Colonic mucosa (tissue), 4 donors: Measurements from ENCODE around the gene MFSD1. TPM values are rescaled to one million over a fixed set of nuclear protein-coding genes. Genes with fewer than 3 reads are reported as not detected.
A peak's percentile ranks its signal among the peaks of the same experiment; 100 is the strongest.

Source experiments
- DNase-seq: peaks from one replicate; pipeline ENCODE4 v3.0.0-alpha.2; 2020
- H3K27ac ChIP-seq: fragments of 200-600 bp; one replicate; pipeline ENCODE4 v1.8.0; 2021
- H3K27me3 ChIP-seq: fragments of 200-600 bp; one replicate; pipeline ENCODE4 v1.8.0; 2021
- H3K36me3 ChIP-seq: fragments of 200-600 bp; one replicate; pipeline ENCODE4 v1.8.0; 2021
- H3K4me1 ChIP-seq: fragments of 200-600 bp; one replicate; pipeline ENCODE4 v1.8.0; 2021; ENCODE audit warnings: mild to moderate bottlenecking
- H3K4me3 ChIP-seq: fragments of 200-600 bp; one replicate; pipeline ENCODE4 v1.8.0; 2021
- H3K9ac ChIP-seq, 2 donors: one replicate each; pipeline ENCODE4 v1.7.0; 2013; ENCODE audit warnings: control low read depth in 2 of 2, low read depth in 2 of 2, low read length in 2 of 2
- H3K9me3 ChIP-seq: fragments of 200-600 bp; one replicate; pipeline ENCODE4 v1.8.0; 2021
- intact Hi-C: fragments of 100-400 bp; cut with DNase I; formaldehyde crosslinking; loops from one replicate; pipeline ENCODE4 v1.14.1; 2022
- total RNA-seq, 2 donors: library from RNA; stranded (reverse); fragmentation: NEBNext Ultra II Directional in 1 of 2; extraction: Animal tissue kit (Norgen Biotek cat#: 25700) in 1 of 2; gene quantifications; one replicate each; pipeline ENCODE4 v1.2.1, GENCODE V29; 2021
- TF ChIP-seq, protein P1 (sequence below): fragments of 200-600 bp; IDR thresholded peaks from one replicate; pipeline ENCODE4 v1.8.0; 2022; ENCODE audit warnings: antibody characterized with exemption, mild to moderate bottlenecking
- donor health status: healthy.
- donor health status: DM: no; HTN: no; CAD: no.
- donor health status: DM: no; HTN: no; CAD: no.

MFSD1 gene, protein sequence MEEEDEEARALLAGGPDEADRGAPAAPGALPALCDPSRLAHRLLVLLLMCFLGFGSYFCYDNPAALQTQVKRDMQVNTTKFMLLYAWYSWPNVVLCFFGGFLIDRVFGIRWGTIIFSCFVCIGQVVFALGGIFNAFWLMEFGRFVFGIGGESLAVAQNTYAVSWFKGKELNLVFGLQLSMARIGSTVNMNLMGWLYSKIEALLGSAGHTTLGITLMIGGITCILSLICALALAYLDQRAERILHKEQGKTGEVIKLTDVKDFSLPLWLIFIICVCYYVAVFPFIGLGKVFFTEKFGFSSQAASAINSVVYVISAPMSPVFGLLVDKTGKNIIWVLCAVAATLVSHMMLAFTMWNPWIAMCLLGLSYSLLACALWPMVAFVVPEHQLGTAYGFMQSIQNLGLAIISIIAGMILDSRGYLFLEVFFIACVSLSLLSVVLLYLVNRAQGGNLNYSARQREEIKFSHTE
- total RNA-seq = 10 to 100 TPM; 51.1 to 54.4 TPM

DNA sequence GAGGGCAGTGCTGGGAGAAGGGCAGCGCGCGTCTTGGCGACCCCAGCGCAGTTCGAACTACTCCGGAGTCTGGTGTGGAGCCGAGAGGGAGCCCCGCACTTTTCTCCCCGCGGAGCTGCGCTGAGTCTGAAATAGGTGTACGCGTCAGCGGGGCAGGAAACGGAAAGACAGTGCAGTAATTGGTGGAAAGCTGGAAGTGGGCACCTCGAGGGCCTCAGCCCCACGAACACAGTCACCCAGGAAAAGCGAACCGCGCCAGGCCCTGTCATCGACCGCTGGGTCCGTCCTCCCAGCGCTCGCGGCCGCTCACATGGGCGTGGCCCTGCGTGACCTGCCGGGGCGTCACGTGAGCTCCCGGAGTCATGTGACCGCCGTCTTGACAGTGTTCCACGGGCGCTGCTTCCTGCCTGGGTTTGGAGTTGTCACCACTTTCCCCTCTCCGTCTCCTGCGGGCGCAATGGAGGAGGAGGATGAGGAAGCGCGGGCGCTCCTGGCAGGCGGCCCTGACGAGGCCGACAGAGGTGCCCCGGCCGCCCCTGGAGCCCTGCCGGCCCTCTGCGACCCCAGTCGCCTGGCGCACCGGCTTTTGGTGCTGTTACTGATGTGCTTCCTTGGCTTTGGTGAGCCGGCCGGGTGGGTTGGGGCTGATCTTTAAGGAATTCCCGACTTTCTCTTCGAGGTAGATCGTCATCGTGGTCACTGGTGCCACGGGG, at the start of gene MFSD1:
Gene MFSD1, plus strand, starts transcription at position 359 of the 713 bp plus-strand sequence. Its CDS starts 99 bp downstream, at position 458.
- TF ChIP-seq, protein P1, sequence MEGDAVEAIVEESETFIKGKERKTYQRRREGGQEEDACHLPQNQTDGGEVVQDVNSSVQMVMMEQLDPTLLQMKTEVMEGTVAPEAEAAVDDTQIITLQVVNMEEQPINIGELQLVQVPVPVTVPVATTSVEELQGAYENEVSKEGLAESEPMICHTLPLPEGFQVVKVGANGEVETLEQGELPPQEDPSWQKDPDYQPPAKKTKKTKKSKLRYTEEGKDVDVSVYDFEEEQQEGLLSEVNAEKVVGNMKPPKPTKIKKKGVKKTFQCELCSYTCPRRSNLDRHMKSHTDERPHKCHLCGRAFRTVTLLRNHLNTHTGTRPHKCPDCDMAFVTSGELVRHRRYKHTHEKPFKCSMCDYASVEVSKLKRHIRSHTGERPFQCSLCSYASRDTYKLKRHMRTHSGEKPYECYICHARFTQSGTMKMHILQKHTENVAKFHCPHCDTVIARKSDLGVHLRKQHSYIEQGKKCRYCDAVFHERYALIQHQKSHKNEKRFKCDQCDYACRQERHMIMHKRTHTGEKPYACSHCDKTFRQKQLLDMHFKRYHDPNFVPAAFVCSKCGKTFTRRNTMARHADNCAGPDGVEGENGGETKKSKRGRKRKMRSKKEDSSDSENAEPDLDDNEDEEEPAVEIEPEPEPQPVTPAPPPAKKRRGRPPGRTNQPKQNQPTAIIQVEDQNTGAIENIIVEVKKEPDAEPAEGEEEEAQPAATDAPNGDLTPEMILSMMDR = no peak
- H3K4me1 ChIP-seq = no peaks in the 10 kb centered on the region
- intact Hi-C loops = no loop called here

DNA sequence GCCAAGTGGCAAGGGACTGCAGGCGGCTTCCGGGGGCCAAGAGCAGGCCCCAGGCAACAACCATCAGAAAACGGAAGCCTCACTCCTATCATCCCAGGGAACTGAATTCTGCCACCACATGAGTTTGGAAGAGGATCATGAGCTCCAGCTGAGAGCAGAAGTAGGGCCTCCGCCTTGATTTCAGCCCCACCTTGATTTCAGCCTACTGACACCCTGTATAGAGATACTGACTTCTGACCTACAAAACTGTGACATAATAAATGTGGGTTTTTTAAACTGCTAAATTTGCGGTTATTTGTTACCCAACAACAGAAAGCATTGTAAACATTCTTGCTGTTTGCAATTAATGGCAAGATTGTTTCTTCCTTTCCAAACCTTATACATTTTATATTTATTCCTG, 48.0 kb upstream of the MFSD1 start:
- Histone ChIP-seq H3K27me3 (no peaks in the 10 kb centered on the region), H3K36me3 (no peaks in the 10 kb centered on the region), H3K9ac (no peak overlapping the region), H3K9me3 (no peaks in the 10 kb centered on the region), H3K4me3 (no peak overlapping the region), H3K4me1 (no peaks in the 10 kb centered on the region), H3K27ac (no peak overlapping the region)
- no peak for DNase-seq
- TF ChIP-seq, protein P1 = no peak
- intact Hi-C loops = no loop called here

More for the DNA sequence above, at the start of gene MFSD1:
- peak within 1 kb of the TSS; percentile 80 to 92 for H3K9ac ChIP-seq
- no peaks in the 10 kb centered on the region for H3K9me3 ChIP-seq
- DNase-seq = peak; percentile 98
- no peaks in the 10 kb centered on the region for H3K36me3 ChIP-seq
- peak within 1 kb of the TSS; percentile 87 for H3K27ac ChIP-seq
- peak within 1 kb of the TSS; percentile 81 for H3K4me3 ChIP-seq
- no peaks in the 10 kb centered on the region for H3K27me3 ChIP-seq

DNA sequence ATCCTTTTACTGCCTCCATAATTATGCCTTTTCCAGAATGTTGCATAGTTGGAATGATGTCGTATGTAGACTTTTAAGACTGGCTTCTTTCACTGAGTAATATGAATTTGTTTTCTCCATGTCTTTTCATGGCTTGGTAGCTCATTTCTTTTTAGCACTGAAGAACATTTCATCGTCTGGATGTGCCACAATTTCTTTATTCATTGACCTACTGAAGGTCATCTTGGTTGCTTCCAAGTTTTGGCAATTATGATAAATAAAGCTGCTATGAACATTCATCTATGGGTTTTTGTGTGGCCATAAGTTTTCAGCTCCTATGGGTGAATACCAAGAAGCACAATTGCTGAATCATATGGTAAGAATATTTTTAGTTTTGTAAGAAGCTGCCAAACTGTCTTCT, 46.4 kb upstream of the MFSD1 start:
- TF ChIP-seq, protein P1 = no peak
- DNase-seq = no peak
- no peak overlapping the region for H3K4me3 ChIP-seq
- no peaks in the 10 kb centered on the region for H3K9me3 ChIP-seq
- no peaks in the 10 kb centered on the region for H3K36me3 ChIP-seq
- H3K9ac ChIP-seq = no peak overlapping the region
- intact Hi-C loops = no loop called here
- no peaks in the 10 kb centered on the region for H3K4me1 ChIP-seq
- no peaks in the 10 kb centered on the region for H3K27me3 ChIP-seq
- no peak overlapping the region for H3K27ac ChIP-seq

DNA sequence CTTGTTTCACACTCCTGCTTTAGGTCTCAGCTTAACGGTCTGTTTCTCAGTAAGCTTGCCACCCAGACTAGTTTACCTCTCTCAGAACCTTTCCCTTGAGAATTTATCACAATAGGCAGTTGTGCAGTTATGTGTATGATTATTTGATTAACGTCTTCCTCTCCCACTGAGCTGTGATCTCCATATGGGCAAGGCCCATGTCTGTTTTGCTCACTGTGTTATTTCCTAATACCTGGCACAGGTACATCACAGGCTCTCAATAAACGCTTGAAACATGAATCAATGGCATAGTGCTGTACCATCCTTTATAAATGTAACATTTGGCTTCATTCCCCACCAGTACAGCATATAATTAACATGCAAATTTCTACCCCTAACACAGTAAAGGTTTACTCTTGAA, 40.5 kb upstream of the MFSD1 start:
- no peaks in the 10 kb centered on the region for H3K9me3 ChIP-seq
- intact Hi-C loops = no loop called here
- no peaks in the 10 kb centered on the region for H3K4me1 ChIP-seq
- H3K27me3 ChIP-seq = no peaks in the 10 kb centered on the region
- H3K36me3 ChIP-seq = no peaks in the 10 kb centered on the region
- H3K9ac ChIP-seq = no peak overlapping the region
- TF ChIP-seq, protein P1 = no peak
- no peak for DNase-seq
- no peak overlapping the region for H3K4me3 ChIP-seq
- no peak overlapping the region for H3K27ac ChIP-seq

DNA sequence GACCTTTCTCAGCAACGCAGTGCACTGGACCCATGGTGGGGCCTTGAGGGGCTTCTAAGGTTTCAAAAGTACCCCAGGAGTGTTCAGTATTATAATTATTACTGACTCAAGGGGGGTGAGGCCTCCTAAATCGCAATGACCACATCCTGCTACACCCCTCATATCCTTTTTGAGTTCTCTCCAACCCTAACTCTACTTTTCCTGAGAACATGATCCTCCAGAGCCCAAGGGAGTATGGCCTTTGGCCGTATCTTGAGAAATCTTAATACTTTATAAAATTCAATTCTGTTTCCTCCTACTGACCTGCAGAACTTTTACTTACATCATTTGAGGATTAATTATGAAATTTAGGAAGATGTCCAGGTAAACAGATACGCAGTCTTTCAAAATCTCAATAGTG, 39.2 kb upstream of the MFSD1 start:
- H3K27ac ChIP-seq = no peak overlapping the region

More for the DNA sequence above, 39.2 kb upstream of the MFSD1 start:
- Histone ChIP-seq H3K9ac (no peak overlapping the region), H3K36me3 (no peaks in the 10 kb centered on the region), H3K4me1 (no peaks in the 10 kb centered on the region), H3K4me3 (no peak overlapping the region), H3K27me3 (no peaks in the 10 kb centered on the region), H3K9me3 (no peaks in the 10 kb centered on the region)
- TF ChIP-seq, protein P1 = no peak
- DNase-seq = no peak
- intact Hi-C loops = no loop called here
